NCI-H1436 (cell line): ENCODE measurements around the gene MICOS13.
A peak's percentile ranks its signal among the peaks of the same experiment; 100 is the strongest.
"Not testable (repeated sequence)": the region's sequence is repeated elsewhere in the genome, so short reads cannot be mapped to it uniquely, and the experiment has no call there.

Experiments used
- DNase-seq: peaks from one replicate; lab custom pipeline; 2025; lab: John Stamatoyannopoulos, UW

The MICOS13 gene

GRCh38 chr19:5700455-5701092, 20.3 kb upstream of the MICOS13 start:
- DNase-seq: no peak

GRCh38 chr19:5698635-5699422, 18.5 kb upstream of the MICOS13 start:
- no peak for DNase-seq

GRCh38 chr19:5697890-5698634, 17.7 kb upstream of the MICOS13 start:
- no peak for DNase-seq

GRCh38 chr19:5697022-5697889, 16.9 kb upstream of the MICOS13 start:
- DNase-seq: no peak

- no peak for DNase-seq
These were observed 16.1 kb upstream of the MICOS13 start for GRCh38 chr19:5696196-5697021.

GRCh38 chr19:5695649-5696195, 15.4 kb upstream of the MICOS13 start:
- DNase-seq: no peak

- DNase-seq: no peak
These were observed 14.8 kb upstream of the MICOS13 start for GRCh38 chr19:5694956-5695648.

GRCh38 chr19:5694167-5694955, 14.0 kb upstream of the MICOS13 start:
- DNase-seq: no peak

GRCh38 chr19:5693195-5694166, 13.2 kb upstream of the MICOS13 start:
- no peak for DNase-seq

- no peak for DNase-seq
These were observed 12.4 kb upstream of the MICOS13 start for GRCh38 chr19:5692723-5693194.

- no peak for DNase-seq
These were observed 11.8 kb upstream of the MICOS13 start for GRCh38 chr19:5691822-5692722.

GRCh38 chr19:5690955-5691821, 10.9 kb upstream of the MICOS13 start:
- peak; percentile 15 for DNase-seq

- peak; percentile 94 for DNase-seq
These were observed 10.0 kb upstream of the MICOS13 start, which contains the start of gene RPL36 for GRCh38 chr19:5690125-5690954. TSS of gene RPL36 (plus strand) at chr19:5690295. CDS start at chr19:5690508, 213 bp downstream.

GRCh38 chr19:5688262-5688881, 8.1 kb upstream of the MICOS13 start:
- not testable (repeated sequence) for DNase-seq
